ENCODE measurements around the gene CENPP.

Gene CENPP

DNA sequence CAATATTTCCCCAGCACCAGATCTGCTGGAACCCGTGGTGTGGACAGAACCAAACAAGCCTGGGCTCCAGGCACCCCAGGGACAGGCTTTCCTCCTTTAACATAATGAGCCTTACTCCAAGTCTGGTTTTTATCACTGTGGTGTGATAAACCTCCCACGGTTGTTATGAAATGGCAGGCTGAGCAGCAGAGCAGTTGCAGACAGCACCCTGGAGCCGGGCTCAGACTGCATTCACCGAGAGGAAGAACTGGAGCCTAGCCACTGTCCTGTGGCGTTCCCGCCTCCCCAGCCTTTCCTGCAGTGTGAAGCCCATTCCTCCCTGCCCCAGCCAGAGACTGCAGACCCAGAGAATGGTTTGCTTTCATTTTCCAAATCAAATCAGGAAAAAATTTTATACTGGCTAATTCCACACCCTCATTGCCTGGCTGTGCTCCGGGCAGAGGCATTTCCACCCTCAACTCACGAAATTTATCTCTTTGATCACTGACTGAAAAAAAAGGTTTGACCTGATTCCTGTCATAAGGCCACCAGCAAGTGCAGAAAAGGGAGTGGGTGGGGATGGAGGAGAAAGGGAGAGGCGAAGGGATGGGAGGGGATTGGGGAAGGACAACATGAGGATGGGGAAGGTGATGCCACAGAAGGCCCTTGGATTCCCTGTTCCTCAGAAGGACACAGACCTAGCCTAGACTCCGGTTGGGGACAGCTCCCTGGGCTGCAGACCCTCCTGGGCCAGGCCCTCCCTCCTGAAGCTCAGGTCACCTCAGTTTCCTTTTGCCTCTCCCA is 325.3 kb downstream of the CENPP start:
- no peak for DNase-seq (ENCODE audit: extremely low read depth in 1 of 2, low read depth in 1 of 2)

GRCh38 chr9:92652461-92652860 is 326.7 kb downstream of the CENPP start:
- DNase-seq (ENCODE audit: extremely low read depth in 1 of 2, low read depth in 1 of 2): no peak

DNA sequence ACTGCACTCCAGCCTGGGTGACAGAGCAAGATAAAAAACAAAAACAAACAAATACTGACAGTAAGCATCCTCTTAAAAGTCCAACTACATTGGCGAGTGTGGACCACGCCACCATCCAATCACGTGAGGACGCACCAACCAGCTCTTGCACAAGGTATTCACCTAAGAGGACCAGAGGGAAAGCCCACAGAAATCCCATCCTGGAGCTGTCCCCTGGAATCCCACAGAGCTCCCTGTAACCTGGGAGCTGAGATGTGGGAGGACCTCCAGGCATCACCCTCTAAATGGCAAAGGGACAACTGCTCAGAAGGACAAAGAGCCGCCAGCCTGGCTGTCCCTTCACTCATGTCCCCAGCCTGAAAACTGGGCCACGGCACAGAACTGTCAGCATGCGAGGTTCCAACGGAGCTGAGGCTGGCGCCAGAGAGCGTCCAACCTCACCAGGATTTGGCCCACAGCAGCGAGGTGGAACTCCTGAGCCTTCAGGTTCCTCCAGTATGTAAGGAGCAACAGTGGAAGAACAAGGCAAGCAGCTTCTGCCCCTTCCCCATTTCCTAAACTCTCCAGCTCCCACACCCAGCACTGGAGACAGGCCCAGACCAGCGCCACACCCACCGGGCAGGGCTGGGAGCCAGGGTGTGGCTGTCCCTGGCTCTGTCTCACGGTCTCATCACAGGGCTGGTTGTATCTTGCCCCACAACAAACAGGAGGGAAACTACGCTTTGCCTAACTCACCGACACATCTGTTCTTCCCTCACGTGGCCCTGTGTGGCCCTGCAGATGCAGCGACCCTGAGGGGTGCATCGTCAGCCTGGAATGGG is 328.9 kb downstream of the CENPP start:
- DNase-seq (ENCODE audit: extremely low read depth in 1 of 2, low read depth in 1 of 2): no peak

GRCh38 chr9:92655366-92655765 is 329.6 kb downstream of the CENPP start:
- DNase-seq (ENCODE audit: extremely low read depth in 1 of 2, low read depth in 1 of 2): no peak

DNA sequence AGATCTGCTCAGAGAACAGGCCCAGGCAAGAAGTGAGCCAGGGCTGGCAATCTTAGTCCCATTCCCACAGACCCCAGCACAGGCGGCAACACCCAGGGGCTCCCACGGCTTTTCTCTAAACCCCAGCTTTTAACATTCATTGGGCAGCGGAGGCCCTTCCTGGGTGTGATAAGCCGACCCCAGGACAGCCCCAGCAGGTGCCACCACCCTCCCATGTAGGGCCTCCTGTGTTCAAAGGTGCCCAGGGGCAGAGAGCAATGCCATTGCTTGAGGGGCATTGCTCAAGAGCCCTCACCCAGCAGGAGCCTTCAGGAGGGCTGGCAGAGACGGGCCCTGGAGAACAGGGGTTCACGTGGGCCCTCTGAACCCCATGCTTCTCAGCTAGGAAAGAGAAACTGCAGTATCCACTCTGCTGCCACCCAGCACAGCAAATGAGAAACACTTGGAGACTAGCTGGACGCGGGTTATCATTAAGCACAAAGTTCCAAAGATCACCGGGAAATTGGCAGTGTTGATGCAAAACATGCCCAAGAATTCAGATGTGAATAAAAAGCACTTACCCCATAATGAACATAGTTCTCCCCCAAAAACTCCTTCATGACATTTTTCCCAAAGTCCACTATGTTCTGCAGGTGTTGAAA is 330.3 kb downstream of the CENPP start:
- no peak for DNase-seq (ENCODE audit: extremely low read depth in 1 of 2, low read depth in 1 of 2)

- DNase-seq (ENCODE audit: extremely low read depth in 1 of 2, low read depth in 1 of 2): no peak
Measured at GRCh38 chr9:92656537-92656925, 330.8 kb downstream of the CENPP start.

GRCh38 chr9:92657296-92658094 is 331.7 kb downstream of the CENPP start:
- no peak for DNase-seq (ENCODE audit: extremely low read depth in 1 of 2, low read depth in 1 of 2)

DNA sequence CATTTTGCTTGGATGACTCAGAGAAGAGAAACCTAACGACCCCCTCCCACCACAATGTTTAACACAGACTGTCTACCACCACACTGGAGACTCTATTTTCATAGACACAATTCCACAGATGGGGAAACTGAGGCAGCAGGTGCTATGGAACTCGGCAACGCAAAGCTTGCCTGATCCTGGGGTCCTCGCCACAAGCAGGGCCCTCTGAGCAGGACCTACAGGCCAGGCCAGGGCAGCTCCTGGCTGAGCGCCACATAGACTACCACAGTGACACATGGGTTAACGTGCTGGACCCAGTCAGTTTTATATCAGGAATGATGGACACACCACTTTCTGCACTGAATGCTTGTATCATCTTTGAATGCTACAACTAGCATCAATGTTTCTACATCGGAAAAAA is 332.4 kb downstream of the CENPP start:
- DNase-seq (ENCODE audit: extremely low read depth in 1 of 2, low read depth in 1 of 2): no peak

GRCh38 chr9:92658611-92659010 is 332.9 kb downstream of the CENPP start:
- DNase-seq (ENCODE audit: extremely low read depth in 1 of 2, low read depth in 1 of 2): no peak

- no peak for DNase-seq (ENCODE audit: extremely low read depth in 1 of 2, low read depth in 1 of 2)
Measured at GRCh38 chr9:92659601-92660000, 333.8 kb downstream of the CENPP start.

DNA sequence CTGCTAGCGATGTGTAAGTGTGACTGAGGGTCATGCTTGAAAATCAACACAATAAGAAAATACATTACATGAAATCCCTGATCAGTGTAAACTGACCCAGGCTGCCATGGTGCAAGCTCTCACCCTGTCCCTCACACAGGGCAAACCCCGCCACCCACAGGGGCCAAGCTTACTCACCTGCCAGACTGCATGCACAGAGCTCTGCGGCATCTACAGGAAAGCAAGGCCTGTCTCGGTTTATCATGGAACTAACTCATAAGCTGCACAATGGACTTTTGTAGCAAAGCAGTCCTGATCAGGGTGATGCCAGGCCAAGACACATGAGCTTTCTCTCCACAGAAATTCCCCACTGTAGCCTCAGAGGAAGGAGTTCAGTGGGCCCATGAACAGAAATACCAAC is 334.5 kb downstream of the CENPP start:
- DNase-seq (ENCODE audit: extremely low read depth in 1 of 2, low read depth in 1 of 2): no peak

DNA sequence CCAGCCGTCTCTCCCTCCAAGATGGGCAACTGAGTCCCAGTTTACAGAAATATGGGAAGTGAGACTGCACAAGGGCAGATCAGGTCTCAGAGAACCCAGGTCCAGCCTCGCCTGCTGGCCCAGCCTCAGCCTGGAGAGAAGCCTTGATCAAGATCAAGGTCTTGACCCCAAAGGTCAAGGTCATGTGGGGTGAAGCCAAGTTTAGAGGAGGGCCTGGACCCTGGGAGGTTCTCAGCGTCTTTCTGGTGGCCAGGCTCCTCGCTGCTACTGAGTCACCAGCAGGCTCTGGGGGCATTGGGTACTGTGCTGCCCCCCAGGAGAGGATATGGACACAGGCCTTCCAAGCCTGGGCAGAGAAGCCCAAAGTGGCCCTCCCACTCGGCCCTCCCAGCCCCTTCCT is 335.4 kb downstream of the CENPP start:
- no peak for DNase-seq (ENCODE audit: extremely low read depth in 1 of 2, low read depth in 1 of 2)

- no peak for DNase-seq (ENCODE audit: extremely low read depth in 1 of 2, low read depth in 1 of 2)
Measured at GRCh38 chr9:92661743-92662142, 336.0 kb downstream of the CENPP start.

DNA sequence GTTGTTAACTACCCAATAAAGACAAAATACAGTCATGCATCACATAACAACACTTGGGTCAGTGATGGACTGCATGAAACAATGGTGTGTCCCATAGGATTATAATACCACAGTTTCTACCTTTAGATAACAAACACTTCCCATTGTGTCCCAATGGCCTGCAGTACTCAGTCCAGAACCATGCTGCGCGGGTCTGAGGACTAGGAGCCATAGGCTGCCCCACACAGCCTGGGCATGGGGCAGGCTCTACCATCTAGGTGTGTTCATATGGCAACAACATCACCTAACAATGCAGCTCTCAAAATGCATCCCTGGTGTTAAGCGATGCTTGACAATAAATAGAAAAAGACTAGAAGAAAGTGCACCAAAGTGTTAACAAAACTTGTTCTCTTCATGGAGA is 337.4 kb downstream of the CENPP start:
- no peak for DNase-seq (ENCODE audit: extremely low read depth in 1 of 2, low read depth in 1 of 2)

DNA sequence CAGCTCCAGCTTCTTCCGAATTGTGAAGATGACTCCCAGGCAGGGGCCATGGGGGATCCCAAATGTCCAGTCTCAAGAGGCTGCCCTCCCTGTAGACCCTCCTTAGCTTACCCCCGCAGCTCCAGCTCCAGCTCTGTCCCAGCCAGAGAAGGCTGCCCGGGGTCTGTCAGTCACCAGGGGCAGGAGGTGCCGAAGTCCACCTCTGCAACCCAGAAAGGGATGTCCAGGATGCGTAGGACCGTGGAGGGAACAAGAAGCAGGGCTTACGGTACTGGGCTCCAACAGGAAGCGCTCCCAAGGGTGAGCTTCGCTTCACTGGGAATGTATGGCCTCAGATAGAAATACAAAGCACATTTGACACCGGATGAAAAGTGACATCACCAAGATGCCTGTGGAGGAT is 338.2 kb downstream of the CENPP start:
- DNase-seq (ENCODE audit: extremely low read depth in 1 of 2, low read depth in 1 of 2): no peak

- DNase-seq (ENCODE audit: extremely low read depth in 1 of 2, low read depth in 1 of 2): no peak
Measured at GRCh38 chr9:92664394-92665152, 338.8 kb downstream of the CENPP start.

- no peak for DNase-seq (ENCODE audit: extremely low read depth in 1 of 2, low read depth in 1 of 2)
Measured at GRCh38 chr9:92665836-92666235, 340.1 kb downstream of the CENPP start.

DNA sequence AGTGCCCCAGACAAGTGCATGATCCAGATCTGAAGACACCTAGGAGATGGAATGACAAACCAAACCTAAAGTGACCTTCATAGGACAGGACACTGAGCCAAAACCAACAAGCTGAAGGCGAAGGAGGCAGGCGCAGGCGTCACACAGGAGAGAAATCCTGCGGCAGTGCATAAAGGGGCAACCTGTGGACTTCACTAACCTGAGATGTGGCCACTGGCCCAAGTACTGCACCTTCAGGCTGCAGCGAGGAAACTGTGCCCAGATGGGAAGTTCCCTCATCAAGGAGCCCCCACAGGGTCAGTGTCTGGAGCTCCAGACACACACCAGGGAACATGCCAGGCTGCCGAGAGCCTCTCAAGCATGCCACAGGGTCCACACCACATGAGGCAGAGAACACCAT is 340.5 kb downstream of the CENPP start:
- no peak for DNase-seq (ENCODE audit: extremely low read depth in 1 of 2, low read depth in 1 of 2)

GRCh38 chr9:92666912-92667532 is 341.3 kb downstream of the CENPP start:
- no peak for DNase-seq (ENCODE audit: extremely low read depth in 1 of 2, low read depth in 1 of 2)
